Kidney epithelial cell (primary cell): ENCODE data around the gene RIPK4. TPM values are rescaled to one million over a fixed set of nuclear protein-coding genes. Genes with fewer than 3 reads are reported as not detected.
"Not testable (repeated sequence)": the region's sequence is repeated elsewhere in the genome, so short reads cannot be mapped to it uniquely, and the experiment has no call there.

Experiments used
- DNase-seq: peaks from one replicate; pipeline ENCODE4 v3.0.0-alpha.2; 2010; ENCODE audit warnings: low read depth
- H3K27me3 ChIP-seq: 2 replicates; pipeline ENCODE4 v1.6.0; 2011; ENCODE audit warnings: low read length; ENCODE audit not compliant: control insufficient read depth, insufficient read depth
- H3K36me3 ChIP-seq: 2 replicates; pipeline ENCODE4 v1.5.1; 2011; ENCODE audit warnings: low read length; ENCODE audit not compliant: control insufficient read depth, insufficient read depth
- H3K4me3 ChIP-seq: 2 replicates; pipeline ENCODE4 v1.5.1; 2011; ENCODE audit warnings: low read depth, mild to moderate bottlenecking, control low read depth, low read length
- CTCF ChIP-seq: IDR thresholded peaks from 2 replicates; pipeline ENCODE4 v1.5.1; 2011; ENCODE audit warnings: mild to moderate bottlenecking, moderate library complexity, low read length, control low read depth, inconsistent platforms; ENCODE audit not compliant: insufficient read depth, poor library complexity, severe bottlenecking
- total RNA-seq: library from RNA; depleted of rRNA; stranded (reverse); fragments of >200 nt; gene quantifications from 2 replicates; pipeline ENCODE4 v1.2.3, GENCODE V29; 2015

The RIPK4 gene
- total RNA-seq, 1 donor from 2014 or later = 17.6 TPM

- H3K36me3 ChIP-seq = no peaks in the 10 kb centered on the region
- no peak for TF ChIP-seq CTCF
- H3K4me3 ChIP-seq = no peak overlapping the region
- H3K27me3 ChIP-seq = no peaks in the 10 kb centered on the region
- no peak for DNase-seq
These were observed 27.7 kb upstream of the RIPK4 start for GRCh38 chr21:41794600-41794999.

GRCh38 chr21:41792711-41793110, 25.9 kb upstream of the RIPK4 start:
- no peaks in the 10 kb centered on the region for H3K27me3 ChIP-seq
- no peak overlapping the region for H3K4me3 ChIP-seq
- no peak for TF ChIP-seq CTCF
- H3K36me3 ChIP-seq = no peaks in the 10 kb centered on the region
- no peak for DNase-seq

- H3K4me3 ChIP-seq = no peak overlapping the region
- TF ChIP-seq CTCF = no peak
- DNase-seq = peak; percentile 91
These were observed 19.7 kb upstream of the RIPK4 start for GRCh38 chr21:41786509-41786987.

DNA sequence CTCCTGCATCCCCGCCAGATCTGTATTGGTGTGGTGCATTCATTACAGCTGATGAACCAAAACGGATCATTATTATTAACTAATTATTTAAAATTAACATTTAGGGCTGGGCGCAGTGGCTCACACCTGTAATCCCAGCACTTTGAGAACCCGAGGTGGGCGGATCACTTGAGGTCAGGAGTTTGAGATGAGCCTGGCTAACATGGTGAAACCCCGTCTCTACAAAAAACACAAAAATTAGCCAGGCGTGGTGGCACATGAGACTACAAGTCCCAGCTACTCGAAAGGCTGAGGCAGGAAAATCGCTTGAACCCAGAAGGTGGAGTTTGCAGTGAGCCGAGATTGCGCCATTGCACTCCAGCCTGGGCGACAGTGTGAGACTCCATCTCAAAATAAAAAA, 18.4 kb upstream of the RIPK4 start:
- H3K36me3 ChIP-seq, H3K4me3 ChIP-seq, H3K27me3 ChIP-seq, DNase-seq: not testable (repeated sequence)

More at GRCh38 chr21:41786509-41786987, 19.7 kb upstream of the RIPK4 start:
- no peaks in the 10 kb centered on the region for H3K27me3 ChIP-seq
- H3K36me3 ChIP-seq = no peaks in the 10 kb centered on the region

- Histone ChIP-seq H3K36me3 (no peaks in the 10 kb centered on the region), H3K4me3 (no peak overlapping the region), H3K27me3 (no peaks in the 10 kb centered on the region)
- no peak for DNase-seq
- TF ChIP-seq CTCF = no peak
These were observed 17.7 kb upstream of the RIPK4 start for GRCh38 chr21:41784456-41785102.

DNA sequence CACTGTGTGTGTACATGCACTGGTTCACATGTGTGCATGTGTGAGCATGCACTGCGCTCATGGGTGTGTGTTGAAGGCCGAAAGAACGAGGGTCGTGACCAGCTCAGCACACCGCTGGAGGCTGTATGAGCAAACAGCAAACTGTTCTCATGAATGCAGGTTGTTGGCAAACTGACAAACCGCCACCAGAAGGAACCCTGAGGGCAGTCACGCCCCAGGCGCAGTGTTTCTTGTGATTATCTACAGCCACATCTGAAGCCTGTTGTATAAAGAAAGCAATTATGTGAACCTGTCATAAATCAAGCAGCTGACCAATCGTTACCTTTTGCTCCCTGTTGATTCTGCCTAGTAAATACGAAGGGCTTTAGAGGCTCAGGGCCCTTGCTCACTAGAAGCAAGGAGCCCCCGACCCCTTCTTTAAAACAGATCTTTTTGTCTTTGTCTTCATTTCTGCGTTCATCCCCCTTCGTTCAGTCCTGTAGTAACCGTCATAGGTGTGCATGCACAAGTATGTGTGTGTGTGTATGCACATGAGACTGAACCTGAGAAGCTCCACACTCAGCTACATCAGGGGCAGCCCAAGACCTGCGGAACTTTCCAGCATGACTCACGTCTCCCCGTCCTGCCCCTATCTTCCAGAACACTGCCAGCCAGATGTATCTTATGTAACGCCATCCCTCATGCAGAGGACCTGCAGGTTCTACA, 16.8 kb upstream of the RIPK4 start:
- Histone ChIP-seq H3K4me3 (no peak overlapping the region), H3K27me3 (no peaks in the 10 kb centered on the region), H3K36me3 (no peaks in the 10 kb centered on the region)
- DNase-seq = peak; percentile 69
- TF ChIP-seq CTCF = no peak
